NCI-H146 (cell line): ENCODE measurements around the gene LIN28B.
"Not testable (repeated sequence)": the region's sequence is repeated elsewhere in the genome, so short reads cannot be mapped to it uniquely, and the experiment has no call there.

ENCODE experiments used
- DNase-seq: peaks from one replicate; lab custom pipeline; 2025; lab: John Stamatoyannopoulos, UW

Gene LIN28B

GRCh38 chr6:105013459-105013858 lies 56.6 kb downstream of the LIN28B start:
- not testable (repeated sequence) for DNase-seq

GRCh38 chr6:105014448-105014847 lies 57.5 kb downstream of the LIN28B start:
- DNase-seq, result peak; percentile 77

- DNase-seq, result no peak
Observed at GRCh38 chr6:105014954-105015353, 58.0 kb downstream of the LIN28B start.

DNA sequence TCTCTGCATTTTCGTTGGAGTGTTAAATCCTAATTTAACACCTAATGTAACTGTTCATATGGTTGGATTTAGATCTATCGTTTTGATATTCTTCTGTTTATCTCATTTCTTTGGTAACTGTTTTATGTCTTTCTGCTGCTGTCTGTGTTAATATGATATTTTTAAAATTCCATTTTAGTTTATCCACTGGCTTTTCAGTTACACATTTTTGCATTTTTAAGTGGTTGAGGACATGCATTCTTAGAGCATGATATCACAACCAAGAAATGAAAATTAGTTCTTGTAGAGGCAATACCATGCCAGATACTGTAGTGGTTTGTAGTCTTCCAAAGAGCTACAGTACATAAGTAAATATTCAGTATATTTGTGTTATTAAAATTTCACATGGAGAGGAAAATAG lies 58.6 kb downstream of the LIN28B start:
- DNase-seq, result no peak

GRCh38 chr6:105019285-105019684 lies 62.4 kb downstream of the LIN28B start:
- no peak for DNase-seq

GRCh38 chr6:105021399-105021798 lies 64.5 kb downstream of the LIN28B start:
- DNase-seq, result no peak

DNA sequence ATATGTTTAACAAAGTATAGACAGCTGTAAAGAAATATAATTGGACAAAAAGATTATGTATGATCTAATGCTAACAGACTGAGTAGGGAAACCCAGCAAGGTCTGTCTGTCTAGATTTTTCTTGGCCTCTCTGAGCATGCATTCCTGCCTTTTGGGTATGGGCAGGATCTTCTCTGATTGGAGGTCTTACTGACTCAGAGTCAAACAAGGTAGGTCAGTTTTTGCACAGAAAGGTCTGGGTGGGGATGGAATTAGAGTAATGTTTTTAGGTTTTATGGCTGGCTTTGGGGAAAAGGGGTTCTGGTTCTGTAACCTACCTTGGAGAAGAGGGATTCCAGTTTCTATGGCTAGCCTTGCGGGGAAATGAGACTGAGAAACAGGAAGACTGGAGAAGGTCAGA lies 65.5 kb downstream of the LIN28B start:
- no peak for DNase-seq

DNA sequence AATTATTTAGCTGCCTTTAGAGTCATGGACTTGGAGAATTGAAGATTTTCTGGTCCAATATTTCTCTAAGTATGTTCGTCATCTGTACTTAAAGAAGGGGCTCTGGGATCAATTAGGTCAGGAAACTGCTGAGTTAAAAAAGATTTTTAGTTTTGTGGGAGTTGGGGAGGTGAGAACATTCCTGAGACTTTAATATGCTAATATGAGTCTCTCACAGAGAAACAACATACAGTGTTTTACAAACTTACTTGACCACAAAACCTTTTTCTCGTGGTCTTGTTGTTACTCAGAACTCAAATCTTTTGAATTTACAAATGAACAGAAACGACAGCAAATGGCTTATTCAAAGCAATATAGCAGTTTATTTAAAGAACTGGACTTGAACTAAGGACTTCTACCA lies 67.9 kb downstream of the LIN28B start:
- DNase-seq, result no peak

GRCh38 chr6:105028898-105029297 lies 72.0 kb downstream of the LIN28B start:
- no peak for DNase-seq

- DNase-seq, result no peak
Observed at GRCh38 chr6:105029581-105029980, 72.7 kb downstream of the LIN28B start.

GRCh38 chr6:105034470-105034869 lies 77.6 kb downstream of the LIN28B start:
- no peak for DNase-seq

DNA sequence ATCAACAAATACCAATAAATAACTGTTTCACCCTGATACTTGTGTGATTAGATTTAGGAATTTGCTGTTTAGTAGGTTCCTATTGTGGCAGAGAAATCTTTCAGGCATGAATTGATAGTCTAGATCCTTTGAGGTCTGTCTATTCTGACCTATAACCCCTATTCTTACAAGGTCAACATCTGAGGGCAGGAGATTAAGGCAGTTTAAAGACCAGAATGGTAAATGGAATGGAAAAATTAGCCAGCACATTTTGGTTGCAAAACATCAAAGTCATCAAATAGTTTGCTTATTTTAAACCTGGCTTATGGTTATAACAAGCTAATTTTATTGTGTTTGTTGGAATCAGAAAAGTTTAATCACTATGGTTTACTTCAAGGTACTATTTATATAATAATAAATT lies 78.4 kb downstream of the LIN28B start:
- no peak for DNase-seq

- DNase-seq, result peak; percentile 43
Observed at GRCh38 chr6:105036351-105036750, 79.4 kb downstream of the LIN28B start.

GRCh38 chr6:105038259-105038658 lies 81.4 kb downstream of the LIN28B start:
- DNase-seq, result no peak

DNA sequence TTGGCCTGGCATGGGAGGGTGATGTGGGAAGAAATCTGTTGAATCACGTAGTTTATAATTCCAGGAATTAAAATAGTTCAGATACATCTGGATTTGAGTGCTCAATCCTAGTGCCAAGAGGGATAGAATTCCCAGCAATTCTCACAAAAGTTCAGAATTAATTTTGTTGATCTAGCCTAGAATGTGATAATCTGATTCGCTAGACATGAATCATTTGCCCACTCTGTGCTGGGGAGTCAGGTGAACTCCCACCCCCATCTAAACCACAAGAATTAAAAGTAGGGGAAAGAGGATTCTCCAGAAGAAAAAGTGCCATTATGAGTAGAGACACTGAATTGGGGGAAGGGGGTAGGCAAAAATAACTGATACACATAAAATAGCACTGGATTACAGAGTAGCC lies 85.0 kb downstream of the LIN28B start:
- DNase-seq, result no peak

GRCh38 chr6:105042648-105043047 lies 85.7 kb downstream of the LIN28B start:
- DNase-seq, result no peak

GRCh38 chr6:105043979-105044378 lies 87.1 kb downstream of the LIN28B start:
- no peak for DNase-seq

GRCh38 chr6:105045526-105045925 lies 88.6 kb downstream of the LIN28B start:
- DNase-seq, result peak; percentile 30

- DNase-seq, result no peak
Observed at GRCh38 chr6:105051941-105052471, 95.1 kb downstream of the LIN28B start.

- DNase-seq, result no peak
Observed at GRCh38 chr6:105056646-105057045, 99.7 kb downstream of the LIN28B start.

DNA sequence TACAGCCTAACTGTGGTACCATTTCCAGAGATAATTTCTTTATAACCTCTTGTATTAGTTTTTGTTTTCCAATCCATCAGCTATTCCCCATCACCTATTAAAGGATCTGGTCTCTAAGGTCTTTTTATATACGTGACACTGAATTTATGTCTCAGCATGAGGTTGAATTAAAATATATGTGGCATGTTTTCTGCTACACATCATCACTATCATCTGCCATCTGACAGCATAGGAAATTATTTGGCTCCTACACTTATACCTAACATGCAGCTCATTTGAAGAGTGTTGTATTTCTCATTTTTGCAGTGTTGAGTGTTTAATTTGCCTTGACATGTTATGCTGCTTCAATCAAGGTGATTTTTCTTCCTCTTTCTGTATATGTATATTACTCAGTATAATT lies 100.3 kb downstream of the LIN28B start:
- no peak for DNase-seq

DNA sequence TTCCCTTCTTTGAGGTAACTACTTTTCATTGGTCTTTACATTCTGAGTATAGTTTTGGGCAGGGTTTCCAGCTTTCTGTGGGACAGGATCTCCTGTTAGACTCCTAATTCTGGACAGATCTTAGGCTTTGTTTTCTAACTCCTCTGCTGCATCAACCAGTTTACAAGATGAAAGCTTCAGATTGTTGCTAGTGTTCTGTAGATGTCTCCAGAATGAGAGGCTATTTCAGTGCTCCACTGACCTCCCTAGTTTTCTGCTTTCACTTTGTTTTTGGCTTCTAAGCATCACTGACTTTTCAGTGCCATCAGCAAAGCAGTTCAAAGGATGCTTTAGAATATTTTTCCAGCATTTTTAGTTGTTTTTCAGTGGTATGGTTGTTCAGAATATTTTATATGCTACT lies 101.4 kb downstream of the LIN28B start:
- no peak for DNase-seq

GRCh38 chr6:105058846-105059245 lies 101.9 kb downstream of the LIN28B start:
- DNase-seq, result no peak

DNA sequence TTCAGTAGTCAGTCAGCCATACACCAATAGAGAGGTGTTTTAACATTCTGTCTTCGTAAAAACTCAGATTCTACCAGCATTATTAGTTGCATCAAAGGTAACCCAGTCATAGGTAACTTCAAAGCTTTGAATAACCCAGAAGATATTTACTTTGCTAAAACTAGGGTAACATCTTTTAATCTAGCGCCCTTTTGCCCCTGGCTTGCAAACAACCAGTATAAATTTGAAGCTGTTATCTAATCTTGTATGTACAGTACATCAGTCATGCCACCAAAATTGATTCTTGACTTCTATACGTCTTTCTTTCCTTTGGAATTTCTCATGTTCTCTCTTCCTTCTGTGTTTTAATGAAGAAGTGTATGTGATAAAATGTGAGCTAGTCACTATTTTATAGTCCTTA lies 109.3 kb downstream of the LIN28B start:
- no peak for DNase-seq

GRCh38 chr6:105066836-105067235 lies 109.9 kb downstream of the LIN28B start:
- no peak for DNase-seq
